ENCODE measurements around the gene ZKSCAN2.

The ZKSCAN2 gene

DNA sequence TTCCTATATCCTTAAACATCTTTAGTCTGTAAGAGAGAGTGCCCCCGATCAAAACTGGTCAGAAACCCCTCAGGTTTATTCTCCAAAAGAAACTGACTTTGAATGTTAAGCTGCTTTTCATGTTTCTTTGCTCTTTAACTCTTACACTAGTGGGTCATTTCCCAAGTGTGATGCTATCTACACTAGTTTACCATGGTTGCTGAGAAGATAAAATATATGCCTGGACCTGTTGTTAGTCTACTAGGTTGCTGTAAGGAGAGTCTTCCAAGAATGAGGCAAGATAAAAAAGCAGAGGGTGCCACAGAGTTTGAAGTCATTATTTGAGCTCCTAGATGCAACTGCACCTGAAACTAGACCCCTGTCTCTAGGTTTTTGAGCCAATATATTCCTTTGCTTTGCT is 12.2 kb upstream of the ZKSCAN2 start:
- TF ChIP-seq EZH2phosphoT487 (IDR thresholded peaks at IDR 0.05; ENCODE audit: borderline replicate concordance): no peak
- TF ChIP-seq, protein P1, sequence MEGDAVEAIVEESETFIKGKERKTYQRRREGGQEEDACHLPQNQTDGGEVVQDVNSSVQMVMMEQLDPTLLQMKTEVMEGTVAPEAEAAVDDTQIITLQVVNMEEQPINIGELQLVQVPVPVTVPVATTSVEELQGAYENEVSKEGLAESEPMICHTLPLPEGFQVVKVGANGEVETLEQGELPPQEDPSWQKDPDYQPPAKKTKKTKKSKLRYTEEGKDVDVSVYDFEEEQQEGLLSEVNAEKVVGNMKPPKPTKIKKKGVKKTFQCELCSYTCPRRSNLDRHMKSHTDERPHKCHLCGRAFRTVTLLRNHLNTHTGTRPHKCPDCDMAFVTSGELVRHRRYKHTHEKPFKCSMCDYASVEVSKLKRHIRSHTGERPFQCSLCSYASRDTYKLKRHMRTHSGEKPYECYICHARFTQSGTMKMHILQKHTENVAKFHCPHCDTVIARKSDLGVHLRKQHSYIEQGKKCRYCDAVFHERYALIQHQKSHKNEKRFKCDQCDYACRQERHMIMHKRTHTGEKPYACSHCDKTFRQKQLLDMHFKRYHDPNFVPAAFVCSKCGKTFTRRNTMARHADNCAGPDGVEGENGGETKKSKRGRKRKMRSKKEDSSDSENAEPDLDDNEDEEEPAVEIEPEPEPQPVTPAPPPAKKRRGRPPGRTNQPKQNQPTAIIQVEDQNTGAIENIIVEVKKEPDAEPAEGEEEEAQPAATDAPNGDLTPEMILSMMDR (conservative IDR thresholded peaks at IDR 0.05; ENCODE audit: low read length): no peak
- Histone ChIP-seq H4K20me1 (ENCODE audit: insufficient read depth, low read length, poor library complexity, severe bottlenecking) (peaks cover 22% of the 10 kb centered on the region), H3K4me2 (ENCODE audit: low read depth, low read length, poor library complexity, severe bottlenecking) (no peak overlapping the region)

DNA sequence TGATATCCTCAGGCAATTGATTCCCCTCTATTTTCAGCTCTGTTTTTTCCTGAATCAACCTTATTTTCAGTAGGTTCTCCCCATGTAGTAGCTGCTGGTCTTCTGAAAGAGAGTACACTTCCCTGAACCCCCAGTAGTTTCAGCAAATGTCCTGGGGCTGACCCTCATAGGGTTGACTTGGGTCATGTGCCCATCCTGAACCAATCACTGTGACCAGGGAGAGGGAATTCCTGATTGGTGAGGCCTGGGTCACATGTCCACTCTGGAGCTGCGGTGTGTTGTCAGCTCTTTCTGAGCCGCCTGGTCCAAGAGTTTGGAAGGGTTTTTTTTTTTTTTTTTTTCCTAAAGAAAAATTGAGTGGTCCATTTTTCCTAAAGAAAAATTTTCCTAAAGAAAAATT is 8.3 kb upstream of the ZKSCAN2 start:
- no peaks in the 10 kb centered on the region for H3F3A ChIP-seq (ENCODE audit: low read depth)
- H4K20me1 ChIP-seq (ENCODE audit: insufficient read depth, low read length, poor library complexity, severe bottlenecking): peaks cover 56% of the 10 kb centered on the region
- H3K36me3 ChIP-seq (ENCODE audit: insufficient read depth, low read length): no peaks in the 10 kb centered on the region
- H3K9me3 ChIP-seq (ENCODE audit: insufficient read depth, low read depth, low read length): no peaks in the 10 kb centered on the region
- H2AFZ ChIP-seq (ENCODE audit: low read length): no peak overlapping the region
- H3K4me2 ChIP-seq (ENCODE audit: low read depth, low read length, poor library complexity, severe bottlenecking): no peak overlapping the region
- TF ChIP-seq, protein P1 (conservative IDR thresholded peaks at IDR 0.05; ENCODE audit: low read length): no peak
- H3K9me2 ChIP-seq (replicated peaks; ENCODE audit: low read depth, low read length): no peaks in the 10 kb centered on the region
- H3K4me1 ChIP-seq (ENCODE audit: insufficient read depth, low read length, poor library complexity, severe bottlenecking): peaks cover 8% of the 10 kb centered on the region
- no peaks in the 10 kb centered on the region for H3K27me3 ChIP-seq (ENCODE audit: insufficient read depth, low read length, poor library complexity, severe bottlenecking)
- H3K4me3 ChIP-seq (ENCODE audit: low read length, poor library complexity, severe bottlenecking): no peak overlapping the region
- H3K79me2 ChIP-seq (ENCODE audit: insufficient read depth, low read length): peaks cover 24% of the 10 kb centered on the region
- H3K9ac ChIP-seq (ENCODE audit: low read depth, low read length, poor library complexity, severe bottlenecking): no peak overlapping the region

More for the DNA sequence above, 12.2 kb upstream of the ZKSCAN2 start:
- H3K9ac ChIP-seq (ENCODE audit: low read depth, low read length, poor library complexity, severe bottlenecking): no peak overlapping the region
- no peaks in the 10 kb centered on the region for H3K9me3 ChIP-seq (ENCODE audit: insufficient read depth, low read depth, low read length)
- H3K79me2 ChIP-seq (ENCODE audit: insufficient read depth, low read length): no peaks in the 10 kb centered on the region; the same call in 1 of the 2 replicates
- no peak overlapping the region for H2AFZ ChIP-seq (ENCODE audit: low read length)
- H3K4me1 ChIP-seq (ENCODE audit: insufficient read depth, low read length, poor library complexity, severe bottlenecking): no peaks in the 10 kb centered on the region
- no peaks in the 10 kb centered on the region for H3F3A ChIP-seq (ENCODE audit: low read depth)
- H3K27me3 ChIP-seq (ENCODE audit: insufficient read depth, low read length, poor library complexity, severe bottlenecking): no peaks in the 10 kb centered on the region
- H3K36me3 ChIP-seq (ENCODE audit: insufficient read depth, low read length): no peaks in the 10 kb centered on the region
- H3K9me2 ChIP-seq (replicated peaks; ENCODE audit: low read depth, low read length): no peaks in the 10 kb centered on the region
- no peak overlapping the region for H3K4me3 ChIP-seq (ENCODE audit: low read length, poor library complexity, severe bottlenecking)

DNA sequence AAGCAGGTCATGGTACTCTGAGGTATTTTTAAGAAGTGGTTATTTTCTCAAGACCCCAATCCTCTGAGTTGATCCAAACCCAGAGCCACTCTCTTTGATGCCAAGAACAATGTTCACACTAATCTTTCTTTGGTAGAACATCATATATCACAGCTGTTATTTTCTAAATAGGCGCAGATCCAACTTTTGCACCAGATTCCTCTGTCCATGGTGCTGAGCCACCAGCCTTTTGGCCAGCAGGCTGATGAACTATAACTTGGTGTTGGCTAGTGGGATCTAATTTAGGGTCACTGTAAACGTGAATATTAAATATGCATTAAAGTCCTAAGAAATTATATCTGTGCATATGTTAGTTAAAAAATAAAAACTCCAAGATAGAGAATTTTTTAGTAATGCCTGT is 7.0 kb upstream of the ZKSCAN2 start:
- peaks cover 37% of the 10 kb centered on the region for H3K79me2 ChIP-seq (ENCODE audit: insufficient read depth, low read length)
- H3K4me1 ChIP-seq (ENCODE audit: insufficient read depth, low read length, poor library complexity, severe bottlenecking): peaks cover 21% of the 10 kb centered on the region
- no peaks in the 10 kb centered on the region for H3K9me3 ChIP-seq (ENCODE audit: insufficient read depth, low read depth, low read length)
- H3K36me3 ChIP-seq (ENCODE audit: insufficient read depth, low read length): no peaks in the 10 kb centered on the region
- H3K4me2 ChIP-seq (ENCODE audit: low read depth, low read length, poor library complexity, severe bottlenecking): no peak overlapping the region
- H3K9me2 ChIP-seq (replicated peaks; ENCODE audit: low read depth, low read length): no peaks in the 10 kb centered on the region
- H3K9ac ChIP-seq (ENCODE audit: low read depth, low read length, poor library complexity, severe bottlenecking): no peak overlapping the region
- H3K27me3 ChIP-seq (ENCODE audit: insufficient read depth, low read length, poor library complexity, severe bottlenecking): no peaks in the 10 kb centered on the region
- H2AFZ ChIP-seq (ENCODE audit: low read length): no peak overlapping the region
- TF ChIP-seq EZH2phosphoT487 (IDR thresholded peaks at IDR 0.05; ENCODE audit: borderline replicate concordance): no peak
- TF ChIP-seq, protein P1 (conservative IDR thresholded peaks at IDR 0.05; ENCODE audit: low read length): no peak
- no peaks in the 10 kb centered on the region for H3F3A ChIP-seq (ENCODE audit: low read depth)
- H3K4me3 ChIP-seq (ENCODE audit: low read length, poor library complexity, severe bottlenecking): no peak overlapping the region
- H4K20me1 ChIP-seq (ENCODE audit: insufficient read depth, low read length, poor library complexity, severe bottlenecking): peaks cover 70% of the 10 kb centered on the region

Data from Loucy (cell line).